SK-N-SH treated with all-trans-retinoic acid at 6 μM for 48 hours (cell line): Measurements from ENCODE around the gene ELOVL3.
A peak's percentile ranks its signal among the peaks of the same experiment; 100 is the strongest.

Experiments
- ATAC-seq: fragments of 200-7000 bp; cut with Tn5 transposase; 3 replicates; pipeline ENCODE4 v1.9.1; 2020; ENCODE audit warnings: mild to moderate bottlenecking, moderate library complexity
- ARNTL ChIP-seq: fragments of 450-650 bp; formaldehyde crosslinking; IDR thresholded peaks from 2 replicates; pipeline ENCODE4 v1.5.0; 2020; ENCODE audit warnings: low read depth, mild to moderate bottlenecking, moderate library complexity, borderline replicate concordance
- BACH2 ChIP-seq: fragments of 250-450 bp; sonication (Bioruptor Pico); IDR thresholded peaks from 2 replicates; pipeline ENCODE4 v1.9.0; 2021; ENCODE audit warnings: mild to moderate bottlenecking, borderline replicate concordance
- CREB5 ChIP-seq: fragments of 250-450 bp; sonication (Bioruptor Pico); IDR thresholded peaks from 2 replicates; pipeline ENCODE4 v1.5.1; 2020; ENCODE audit warnings: low read depth, mild to moderate bottlenecking, moderate library complexity
- CSDC2 ChIP-seq: fragments of 250-450 bp; sonication (Bioruptor Pico); IDR thresholded peaks from 2 replicates; pipeline ENCODE4 v1.5.0; 2020; ENCODE audit warnings: mild to moderate bottlenecking, moderate library complexity
- ESRRG ChIP-seq: fragments of 250-450 bp; sonication (Bioruptor Pico); IDR thresholded peaks from 2 replicates; pipeline ENCODE4 v1.6.1; 2021; ENCODE audit warnings: mild to moderate bottlenecking
- GLIS3 ChIP-seq: fragments of 250-450 bp; sonication (Bioruptor Pico); IDR thresholded peaks from 2 replicates; pipeline ENCODE4 v1.5.0; 2020; ENCODE audit warnings: mild to moderate bottlenecking, moderate library complexity
- OSR1 ChIP-seq: fragments of 250-450 bp; sonication (Bioruptor Pico); IDR thresholded peaks from 2 replicates; pipeline ENCODE4 v1.8.0; 2022; ENCODE audit warnings: moderate library complexity, mild to moderate bottlenecking, inconsistent platforms
- POU6F1 ChIP-seq: fragments of 250-450 bp; sonication (Bioruptor Pico); IDR thresholded peaks from 2 replicates; pipeline ENCODE4 v1.8.0; 2021; ENCODE audit warnings: low read depth, mild to moderate bottlenecking, moderate library complexity, borderline replicate concordance
- PPARA ChIP-seq: fragments of 250-450 bp; sonication (Bioruptor Pico); IDR thresholded peaks from 2 replicates; pipeline ENCODE4 v1.5.0; 2020; ENCODE audit warnings: mild to moderate bottlenecking, borderline replicate concordance
- SNAI2 ChIP-seq: fragments of 250-450 bp; sonication (Bioruptor Pico); IDR thresholded peaks from 2 replicates; pipeline ENCODE4 v1.5.0; 2020; ENCODE audit warnings: mild to moderate bottlenecking, moderate library complexity
- TCF4 ChIP-seq: fragments of 250-450 bp; sonication (Bioruptor Pico); IDR thresholded peaks from 2 replicates; pipeline ENCODE4 v1.8.0; 2021; ENCODE audit warnings: mild to moderate bottlenecking, moderate library complexity, borderline replicate concordance
- TOX ChIP-seq: fragments of 250-450 bp; sonication (Bioruptor Pico); IDR thresholded peaks from 2 replicates; pipeline ENCODE4 v1.8.0; 2021; ENCODE audit warnings: mild to moderate bottlenecking, moderate library complexity, borderline replicate concordance
- ZC3H10 ChIP-seq: fragments of 250-450 bp; sonication (Bioruptor Pico); IDR thresholded peaks from 2 replicates; pipeline ENCODE4 v1.5.1; 2021; ENCODE audit warnings: mild to moderate bottlenecking, moderate library complexity
- ZFP3 ChIP-seq: fragments of 250-450 bp; sonication (Bioruptor Pico); IDR thresholded peaks from 2 replicates; pipeline ENCODE4 v1.5.0; 2020; ENCODE audit warnings: mild to moderate bottlenecking, moderate library complexity
- ZFP30 ChIP-seq: fragments of 450-650 bp; formaldehyde crosslinking; IDR thresholded peaks from 2 replicates; pipeline ENCODE4 v1.5.0; 2022; ENCODE audit warnings: mild to moderate bottlenecking, moderate library complexity
- ZNF565 ChIP-seq: fragments of 450-650 bp; formaldehyde crosslinking; conservative IDR thresholded peaks from 2 replicates; pipeline ENCODE4 v1.5.0; 2020; ENCODE audit warnings: low read depth, mild to moderate bottlenecking, moderate library complexity
- ZNF70 ChIP-seq: fragments of 450-650 bp; formaldehyde crosslinking; IDR thresholded peaks from 2 replicates; pipeline ENCODE4 v1.5.0; 2020; ENCODE audit warnings: mild to moderate bottlenecking, moderate library complexity
- ZNF8 ChIP-seq: fragments of 450-650 bp; formaldehyde crosslinking; IDR thresholded peaks from 2 replicates; pipeline ENCODE4 v1.5.0; 2020; ENCODE audit warnings: mild to moderate bottlenecking, moderate library complexity
- TF ChIP-seq, protein P1 (sequence below): fragments of 250-450 bp; sonication (Bioruptor Pico); IDR thresholded peaks from 2 replicates; pipeline ENCODE4 v1.5.0; 2020; ENCODE audit warnings: mild to moderate bottlenecking, moderate library complexity
- TF ChIP-seq, protein P2 (sequence below): fragments of 250-450 bp; sonication (Bioruptor Pico); IDR thresholded peaks from 2 replicates; pipeline ENCODE4 v1.5.1; 2021; ENCODE audit warnings: mild to moderate bottlenecking, moderate library complexity

The ELOVL3 gene

GRCh38 chr10:102237711-102238252 is 11.7 kb downstream of the ELOVL3 start:
- TF ChIP-seq ZC3H10 (CRISPR knock-in tag) (no peak), TCF4 (CRISPR knock-in tag) (no peak), ZFP3 (CRISPR knock-in tag) (no peak), ZNF70 (CRISPR knock-in tag) (no peak), ZNF565 (CRISPR knock-in tag) (no peak), CSDC2 (no peak), ARNTL (CRISPR knock-in tag) (no peak), CREB5 (no peak), ZFP30 (no peak), ESRRG (no peak), ZNF8 (CRISPR knock-in tag) (no peak), POU6F1 (CRISPR knock-in tag) (no peak)
- TF ChIP-seq, protein P1, sequence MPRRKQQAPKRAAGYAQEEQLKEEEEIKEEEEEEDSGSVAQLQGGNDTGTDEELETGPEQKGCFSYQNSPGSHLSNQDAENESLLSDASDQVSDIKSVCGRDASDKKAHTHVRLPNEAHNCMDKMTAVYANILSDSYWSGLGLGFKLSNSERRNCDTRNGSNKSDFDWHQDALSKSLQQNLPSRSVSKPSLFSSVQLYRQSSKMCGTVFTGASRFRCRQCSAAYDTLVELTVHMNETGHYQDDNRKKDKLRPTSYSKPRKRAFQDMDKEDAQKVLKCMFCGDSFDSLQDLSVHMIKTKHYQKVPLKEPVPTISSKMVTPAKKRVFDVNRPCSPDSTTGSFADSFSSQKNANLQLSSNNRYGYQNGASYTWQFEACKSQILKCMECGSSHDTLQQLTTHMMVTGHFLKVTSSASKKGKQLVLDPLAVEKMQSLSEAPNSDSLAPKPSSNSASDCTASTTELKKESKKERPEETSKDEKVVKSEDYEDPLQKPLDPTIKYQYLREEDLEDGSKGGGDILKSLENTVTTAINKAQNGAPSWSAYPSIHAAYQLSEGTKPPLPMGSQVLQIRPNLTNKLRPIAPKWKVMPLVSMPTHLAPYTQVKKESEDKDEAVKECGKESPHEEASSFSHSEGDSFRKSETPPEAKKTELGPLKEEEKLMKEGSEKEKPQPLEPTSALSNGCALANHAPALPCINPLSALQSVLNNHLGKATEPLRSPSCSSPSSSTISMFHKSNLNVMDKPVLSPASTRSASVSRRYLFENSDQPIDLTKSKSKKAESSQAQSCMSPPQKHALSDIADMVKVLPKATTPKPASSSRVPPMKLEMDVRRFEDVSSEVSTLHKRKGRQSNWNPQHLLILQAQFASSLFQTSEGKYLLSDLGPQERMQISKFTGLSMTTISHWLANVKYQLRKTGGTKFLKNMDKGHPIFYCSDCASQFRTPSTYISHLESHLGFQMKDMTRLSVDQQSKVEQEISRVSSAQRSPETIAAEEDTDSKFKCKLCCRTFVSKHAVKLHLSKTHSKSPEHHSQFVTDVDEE (CRISPR knock-in tag), result no peak
- TF ChIP-seq, protein P2, sequence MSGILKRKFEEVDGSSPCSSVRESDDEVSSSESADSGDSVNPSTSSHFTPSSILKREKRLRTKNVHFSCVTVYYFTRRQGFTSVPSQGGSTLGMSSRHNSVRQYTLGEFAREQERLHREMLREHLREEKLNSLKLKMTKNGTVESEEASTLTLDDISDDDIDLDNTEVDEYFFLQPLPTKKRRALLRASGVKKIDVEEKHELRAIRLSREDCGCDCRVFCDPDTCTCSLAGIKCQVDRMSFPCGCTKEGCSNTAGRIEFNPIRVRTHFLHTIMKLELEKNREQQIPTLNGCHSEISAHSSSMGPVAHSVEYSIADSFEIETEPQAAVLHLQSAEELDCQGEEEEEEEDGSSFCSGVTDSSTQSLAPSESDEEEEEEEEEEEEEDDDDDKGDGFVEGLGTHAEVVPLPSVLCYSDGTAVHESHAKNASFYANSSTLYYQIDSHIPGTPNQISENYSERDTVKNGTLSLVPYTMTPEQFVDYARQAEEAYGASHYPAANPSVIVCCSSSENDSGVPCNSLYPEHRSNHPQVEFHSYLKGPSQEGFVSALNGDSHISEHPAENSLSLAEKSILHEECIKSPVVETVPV (CRISPR knock-in tag), result no peak
- no peak for ATAC-seq

GRCh38 chr10:102240467-102241031 is 14.4 kb downstream of the ELOVL3 start:
- TF ChIP-seq POU6F1 (CRISPR knock-in tag) (no peak), OSR1 (CRISPR knock-in tag) (no peak), GLIS3 (no peak), ZFP3 (CRISPR knock-in tag) (peak; percentile 59; the same call in 1 of the 2 replicates), SNAI2 (CRISPR knock-in tag) (no peak), ZNF565 (CRISPR knock-in tag) (no peak)

GRCh38 chr10:102241032-102241443 is 14.9 kb downstream of the ELOVL3 start:
- ATAC-seq, result no peak; the same call in 2 of the 3 replicates
- TF ChIP-seq, protein P1 (CRISPR knock-in tag), result no peak
- TF ChIP-seq CSDC2 (no peak), PPARA (CRISPR knock-in tag) (no peak), TOX (CRISPR knock-in tag) (no peak), BACH2 (CRISPR knock-in tag) (no peak), ZFP3 (CRISPR knock-in tag) (no peak), TCF4 (CRISPR knock-in tag) (no peak), ESRRG (no peak), OSR1 (CRISPR knock-in tag) (no peak), GLIS3 (no peak), SNAI2 (CRISPR knock-in tag) (no peak), ZNF565 (CRISPR knock-in tag) (no peak), CREB5 (no peak)
- TF ChIP-seq, protein P2 (CRISPR knock-in tag), result no peak

More at GRCh38 chr10:102240467-102241031, 14.4 kb downstream of the ELOVL3 start:
- no peak for ATAC-seq
